Natural killer cell treated with Interleukin-12 subunit alpha and Interleukin-12 subunit beta and Interleukin-15 and Interleukin-18, amount 100 ng/mL, for 72 hours (primary cell): ENCODE data around the gene TSFM. TPM values are rescaled to one million over a fixed set of nuclear protein-coding genes. Genes with fewer than 3 reads are reported as not detected.
A peak's percentile ranks its signal among the peaks of the same experiment; 100 is the strongest.

Source experiments
- ATAC-seq, 2 donors: fragments of 150-1000 bp; cut with Tn5 transposase in 1 of 2; sonication (Bioruptor Pico), chemical (Tn5 transposase) in 1 of 2; 2 replicates each; pipeline ENCODE4 v1.10.0; 2021
- DNase-seq: peaks from one replicate; pipeline ENCODE4 v3.0.0; 2022; ENCODE audit warnings: low spot score
- H3K27ac Mint-ChIP-seq, 2 donors: 1 replicate in 1 of 2; 2 replicates in 1 of 2; pipeline ENCODE4 v1.8.0; 2022; ENCODE audit warnings: mixed read lengths in 2 of 2, mild to moderate bottlenecking in 1 of 2, moderate library complexity in 1 of 2
- H3K27me3 Mint-ChIP-seq, 2 donors: 1 replicate in 1 of 2; 2 replicates in 1 of 2; pipeline ENCODE4 v1.8.0; 2022; ENCODE audit warnings: mixed read lengths in 2 of 2
- H3K36me3 Mint-ChIP-seq: one replicate; pipeline ENCODE4 v1.8.0; 2022; ENCODE audit warnings: mixed read lengths
- H3K4me1 Mint-ChIP-seq, 2 donors: 1 replicate in 1 of 2; 2 replicates in 1 of 2; pipeline ENCODE4 v1.8.0; 2022; ENCODE audit warnings: low read depth in 2 of 2, mixed read lengths in 2 of 2, mild to moderate bottlenecking in 1 of 2
- H3K4me3 Mint-ChIP-seq: one replicate; pipeline ENCODE4 v1.8.0; 2022; ENCODE audit warnings: mixed read lengths
- H3K9me3 Mint-ChIP-seq: 2 replicates; pipeline ENCODE4 v1.8.0; 2022; ENCODE audit warnings: mixed read lengths
- total RNA-seq, 2 donors: library from RNA; stranded (reverse); gene quantifications; one replicate each; pipeline ENCODE4 v1.2.3, GENCODE V29; 2022

The TSFM gene
- total RNA-seq, 2 donors from 2014 or later = 43.2 to 44.6 TPM

- H3K36me3 Mint-ChIP-seq = peaks cover 4% of the 10 kb centered on the region
- ATAC-seq = no peak
- peak overlapping the region; percentile 88 to 98 for H3K27ac Mint-ChIP-seq
- H3K9me3 Mint-ChIP-seq = no peaks in the 10 kb centered on the region
- H3K27me3 Mint-ChIP-seq = no peaks in the 10 kb centered on the region
- H3K4me1 Mint-ChIP-seq = peaks cover 57 to 58% of the 10 kb centered on the region in 2 donors
- no peak for DNase-seq
- peak overlapping the region; percentile 98 for H3K4me3 Mint-ChIP-seq
Observed at GRCh38 chr12:57741413-57741789, 41.2 kb upstream of the TSFM start.

GRCh38 chr12:57741844-57742738 lies 40.5 kb upstream of the TSFM start:
- peaks cover 4% of the 10 kb centered on the region for H3K36me3 Mint-ChIP-seq
- H3K27ac Mint-ChIP-seq = peak overlapping the region; percentile 88 to 98
- H3K4me3 Mint-ChIP-seq = peak overlapping the region; percentile 98
- peaks cover 55 to 57% of the 10 kb centered on the region in 2 donors for H3K4me1 Mint-ChIP-seq
- no peaks in the 10 kb centered on the region for H3K9me3 Mint-ChIP-seq
- DNase-seq (peak; percentile 87), ATAC-seq (peak; percentile 77 to 80)
- no peaks in the 10 kb centered on the region for H3K27me3 Mint-ChIP-seq

- DNase-seq (no peak), ATAC-seq (no peak)
- Mint-ChIP-seq H3K4me3 (peak overlapping the region; percentile 96), H3K4me1 (peaks cover 55 to 57% of the 10 kb centered on the region in 2 donors), H3K36me3 (peaks cover 9% of the 10 kb centered on the region), H3K27me3 (no peaks in the 10 kb centered on the region), H3K9me3 (no peaks in the 10 kb centered on the region), H3K27ac (peak overlapping the region; percentile 98)
Observed at GRCh38 chr12:57743769-57744168, 38.8 kb upstream of the TSFM start.

GRCh38 chr12:57744194-57744776 lies 38.3 kb upstream of the TSFM start:
- peak overlapping the region; percentile 96 for H3K4me3 Mint-ChIP-seq
- H3K27ac Mint-ChIP-seq = peak overlapping the region; percentile 98
- H3K9me3 Mint-ChIP-seq = no peaks in the 10 kb centered on the region
- peaks cover 12% of the 10 kb centered on the region for H3K36me3 Mint-ChIP-seq
- DNase-seq = peak; percentile 86
- peak; percentile 69 to 77 for ATAC-seq
- H3K4me1 Mint-ChIP-seq = peaks cover 52 to 55% of the 10 kb centered on the region in 2 donors
- no peaks in the 10 kb centered on the region for H3K27me3 Mint-ChIP-seq

GRCh38 chr12:57744777-57745484 lies 37.7 kb upstream of the TSFM start, which contains the start of gene TSPAN31:
TSS of gene TSPAN31 (plus strand) at chr12:57745039. CDS start at chr12:57745155, 116 bp downstream.
- Mint-ChIP-seq H3K27me3 (no peaks in the 10 kb centered on the region), H3K36me3 (peaks cover 13% of the 10 kb centered on the region), H3K9me3 (no peaks in the 10 kb centered on the region), H3K4me3 (peak within 1 kb of the TSS; percentile 96), H3K4me1 (peaks cover 48 to 52% of the 10 kb centered on the region in 2 donors), H3K27ac (peak within 1 kb of the TSS; percentile 98)
- ATAC-seq (peak; percentile 89 to 93), DNase-seq (peak; percentile 93)

- Mint-ChIP-seq H3K9me3 (no peaks in the 10 kb centered on the region), H3K4me3 (peak overlapping the region; percentile 96), H3K36me3 (peaks cover 16% of the 10 kb centered on the region), H3K27me3 (no peaks in the 10 kb centered on the region), H3K27ac (peak overlapping the region; percentile 98), H3K4me1 (peaks cover 48 to 54% of the 10 kb centered on the region in 2 donors)
- ATAC-seq (no peak), DNase-seq (no peak)
Observed at GRCh38 chr12:57745485-57745881, 37.1 kb upstream of the TSFM start.

- no peaks in the 10 kb centered on the region for H3K27me3 Mint-ChIP-seq
- peak overlapping the region; percentile 98 for H3K27ac Mint-ChIP-seq
- DNase-seq = no peak
- peaks cover 18% of the 10 kb centered on the region for H3K36me3 Mint-ChIP-seq
- H3K4me1 Mint-ChIP-seq = peaks cover 48 to 54% of the 10 kb centered on the region in 2 donors
- H3K4me3 Mint-ChIP-seq = peak overlapping the region; percentile 96
- no peak for ATAC-seq
- H3K9me3 Mint-ChIP-seq = no peaks in the 10 kb centered on the region
Observed at GRCh38 chr12:57746025-57746424, 36.6 kb upstream of the TSFM start.

GRCh38 chr12:57749061-57749460 lies 33.5 kb upstream of the TSFM start:
- H3K9me3 Mint-ChIP-seq = no peaks in the 10 kb centered on the region
- no peak overlapping the region for H3K4me3 Mint-ChIP-seq
- DNase-seq = no peak
- H3K4me1 Mint-ChIP-seq = peaks cover 59 to 63% of the 10 kb centered on the region in 2 donors
- no peaks in the 10 kb centered on the region for H3K27me3 Mint-ChIP-seq
- no peak for ATAC-seq
- peaks cover 27% of the 10 kb centered on the region for H3K36me3 Mint-ChIP-seq
- H3K27ac Mint-ChIP-seq = peak overlapping the region in 1 of 2 donors; percentile 11

- no peaks in the 10 kb centered on the region for H3K27me3 Mint-ChIP-seq
- peaks cover 27% of the 10 kb centered on the region for H3K36me3 Mint-ChIP-seq
- H3K4me3 Mint-ChIP-seq = peak overlapping the region; percentile 94
- H3K4me1 Mint-ChIP-seq = peaks cover 51 to 53% of the 10 kb centered on the region in 2 donors
- H3K9me3 Mint-ChIP-seq = no peaks in the 10 kb centered on the region
- ATAC-seq (no peak), DNase-seq (no peak)
- H3K27ac Mint-ChIP-seq = peak overlapping the region; percentile 88 to 90
Observed at GRCh38 chr12:57750561-57751431, 31.8 kb upstream of the TSFM start.

- ATAC-seq (no peak), DNase-seq (no peak)
- Mint-ChIP-seq H3K27me3 (no peaks in the 10 kb centered on the region), H3K9me3 (no peaks in the 10 kb centered on the region), H3K27ac (peak overlapping the region; percentile 88 to 90), H3K4me1 (peaks cover 50 to 51% of the 10 kb centered on the region in 2 donors), H3K4me3 (peak overlapping the region; percentile 94), H3K36me3 (peaks cover 24% of the 10 kb centered on the region)
Observed at GRCh38 chr12:57751432-57751787, 31.2 kb upstream of the TSFM start.

GRCh38 chr12:57751788-57752667 lies 30.6 kb upstream of the TSFM start, which contains the start of gene CDK4:
TSS of gene CDK4 (minus strand) at chr12:57752310. CDS start at chr12:57751717, 593 bp downstream.
- H3K9me3 Mint-ChIP-seq = no peaks in the 10 kb centered on the region
- DNase-seq (peak; percentile 99), ATAC-seq (peak; percentile 89 to 93)
- peak within 1 kb of the TSS; percentile 94 for H3K4me3 Mint-ChIP-seq
- peaks cover 54% of the 10 kb centered on the region in 2 donors for H3K4me1 Mint-ChIP-seq
- H3K36me3 Mint-ChIP-seq = peaks cover 23% of the 10 kb centered on the region
- peak within 1 kb of the TSS; percentile 88 to 90 for H3K27ac Mint-ChIP-seq
- H3K27me3 Mint-ChIP-seq = no peaks in the 10 kb centered on the region

GRCh38 chr12:57752668-57753000 lies 30.0 kb upstream of the TSFM start:
- Mint-ChIP-seq H3K4me1 (peaks cover 55% of the 10 kb centered on the region in 2 donors), H3K36me3 (peaks cover 19% of the 10 kb centered on the region), H3K9me3 (no peaks in the 10 kb centered on the region), H3K4me3 (peak overlapping the region; percentile 94), H3K27ac (peak overlapping the region; percentile 88 to 90), H3K27me3 (no peaks in the 10 kb centered on the region)
- no peak for ATAC-seq
- no peak for DNase-seq
